ENCODE data around the gene PLPP1.
A peak's percentile ranks its signal among the peaks of the same experiment; 100 is the strongest.
"Not testable (repeated sequence)": the region's sequence is repeated elsewhere in the genome, so short reads cannot be mapped to it uniquely, and the experiment has no call there.

The PLPP1 gene

DNA sequence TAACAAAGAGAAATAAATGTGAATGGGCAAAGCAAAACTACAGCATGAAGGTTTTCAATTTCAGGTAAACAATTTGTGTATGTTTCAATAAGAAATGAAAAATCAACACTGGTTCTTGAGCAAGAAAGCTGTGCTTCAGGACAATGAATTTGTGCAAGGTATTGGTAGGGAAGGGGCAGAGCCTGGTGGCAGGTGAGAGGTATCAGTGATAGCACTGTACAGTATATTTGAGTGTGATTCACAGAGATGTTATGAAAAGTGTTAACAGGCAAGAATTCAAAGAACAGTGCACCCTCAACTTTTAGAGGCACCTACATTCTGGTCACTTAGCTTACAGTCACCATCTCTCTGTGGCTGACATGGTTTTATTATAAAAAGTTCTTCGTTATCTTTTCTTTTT, 25.7 kb downstream of the PLPP1 start:
- Histone ChIP-seq H3K4me3 (ENCODE audit: low read length in 2 of 2) (peak overlapping the region in 1 of 2 donors; percentile 26), H3K4me1 (ENCODE audit: control insufficient read depth in 2 of 2, insufficient read depth in 2 of 2, low read length in 2 of 2) (peaks cover 22 to 36% of the 10 kb centered on the region in 2 donors), H3K36me3 (ENCODE audit: control insufficient read depth in 2 of 2, insufficient read depth in 2 of 2, low read length in 2 of 2) (no peaks in the 10 kb centered on the region), H3K27me3 (ENCODE audit: control insufficient read depth in 2 of 2, insufficient read depth in 2 of 2, low read length in 2 of 2) (no peaks in the 10 kb centered on the region), H3K9me3 (ENCODE audit: control insufficient read depth in 2 of 2, low read length in 2 of 2) (no peaks in the 10 kb centered on the region), H3K27ac (ENCODE audit: low read depth in 2 of 2, low read length in 2 of 2) (peak overlapping the region; percentile 67 to 75), H3K9ac (ENCODE audit: low read depth in 1 of 2, low read length in 2 of 2) (no peak overlapping the region)

DNA sequence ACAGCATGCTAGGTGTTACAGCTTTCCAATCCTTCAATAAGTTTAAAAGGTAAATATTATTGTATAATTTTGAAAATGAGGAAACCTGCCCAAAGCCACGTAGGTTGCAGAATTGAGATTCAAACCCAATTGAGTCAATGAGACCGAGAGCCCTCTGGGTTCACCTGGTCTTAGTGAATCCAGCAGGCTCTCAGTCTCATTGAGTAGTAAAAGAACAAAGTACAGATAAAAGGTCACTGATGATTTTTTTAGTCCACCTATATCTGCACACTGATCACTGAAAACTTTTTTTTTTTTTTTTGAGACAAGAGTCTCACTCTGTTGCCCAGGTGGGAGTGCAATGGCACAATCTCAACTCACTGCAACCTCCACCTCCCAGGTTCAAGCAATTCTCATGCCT, 27.2 kb downstream of the PLPP1 start:
- H3K27me3 ChIP-seq (ENCODE audit: control insufficient read depth in 2 of 2, insufficient read depth in 2 of 2, low read length in 2 of 2): no peaks in the 10 kb centered on the region
- H3K4me3 ChIP-seq (ENCODE audit: low read length in 2 of 2): no peak overlapping the region
- H3K9ac ChIP-seq (ENCODE audit: low read depth in 1 of 2, low read length in 2 of 2): no peak overlapping the region
- H3K4me1 ChIP-seq (ENCODE audit: control insufficient read depth in 2 of 2, insufficient read depth in 2 of 2, low read length in 2 of 2): peaks cover 22 to 30% of the 10 kb centered on the region in 2 donors
- H3K36me3 ChIP-seq (ENCODE audit: control insufficient read depth in 2 of 2, insufficient read depth in 2 of 2, low read length in 2 of 2): no peaks in the 10 kb centered on the region
- no peaks in the 10 kb centered on the region for H3K9me3 ChIP-seq (ENCODE audit: control insufficient read depth in 2 of 2, low read length in 2 of 2)
- H3K27ac ChIP-seq (ENCODE audit: low read depth in 2 of 2, low read length in 2 of 2): no peak overlapping the region

DNA sequence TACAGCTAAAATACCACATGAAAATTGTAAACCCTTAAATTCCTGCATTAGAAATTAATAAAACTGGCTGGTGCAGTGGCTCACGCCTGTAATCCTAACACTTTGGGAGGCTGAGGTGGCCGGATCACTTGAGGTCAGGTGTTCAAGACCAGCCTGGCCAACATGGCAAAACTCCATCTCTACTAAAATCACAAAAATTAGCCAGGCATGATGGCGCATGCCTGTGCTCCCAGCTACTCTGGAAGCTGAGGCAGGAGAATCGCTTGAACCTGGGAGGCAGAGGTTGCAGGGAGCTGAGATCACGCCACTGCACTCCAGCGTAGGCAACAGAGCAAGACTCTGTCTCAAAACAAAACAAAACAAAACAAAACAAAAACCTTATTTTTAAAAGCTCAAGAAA, 29.1 kb downstream of the PLPP1 start:
- H3K4me1 ChIP-seq (ENCODE audit: control insufficient read depth in 2 of 2, insufficient read depth in 2 of 2, low read length in 2 of 2): peaks cover 17 to 24% of the 10 kb centered on the region in 2 donors
- not testable (repeated sequence) for H3K27me3 ChIP-seq (ENCODE audit: control insufficient read depth in 2 of 2, insufficient read depth in 2 of 2, low read length in 2 of 2); H3K4me3 ChIP-seq (ENCODE audit: low read length in 2 of 2); H3K9ac ChIP-seq (ENCODE audit: low read depth in 1 of 2, low read length in 2 of 2); H3K9me3 ChIP-seq (ENCODE audit: control insufficient read depth in 2 of 2, low read length in 2 of 2); H3K27ac ChIP-seq (ENCODE audit: low read depth in 2 of 2, low read length in 2 of 2); H3K36me3 ChIP-seq (ENCODE audit: control insufficient read depth in 2 of 2, insufficient read depth in 2 of 2, low read length in 2 of 2)

DNA sequence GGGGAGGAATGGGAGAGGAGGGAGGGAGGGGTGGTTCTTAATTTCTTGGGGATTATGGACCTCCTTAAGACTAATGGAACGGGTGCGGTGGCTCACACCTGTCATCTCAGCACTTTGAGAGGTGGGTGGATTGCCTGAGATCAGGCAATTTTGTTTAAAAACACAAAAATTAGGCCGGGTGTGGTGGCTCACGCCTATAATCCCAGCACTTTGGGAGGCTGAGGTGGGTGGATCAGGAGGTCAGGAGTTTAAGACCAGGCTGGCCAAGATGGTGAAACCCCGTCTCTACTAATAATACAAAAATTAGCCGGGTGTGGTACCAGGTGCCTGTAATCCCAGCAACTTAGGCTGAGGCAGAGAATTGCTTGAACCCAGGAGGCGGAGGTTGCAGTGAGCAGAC, 30.8 kb downstream of the PLPP1 start:
- not testable (repeated sequence) for H3K36me3 ChIP-seq (ENCODE audit: control insufficient read depth in 2 of 2, insufficient read depth in 2 of 2, low read length in 2 of 2); H3K9me3 ChIP-seq (ENCODE audit: control insufficient read depth in 2 of 2, low read length in 2 of 2); H3K9ac ChIP-seq (ENCODE audit: low read depth in 1 of 2, low read length in 2 of 2); H3K27me3 ChIP-seq (ENCODE audit: control insufficient read depth in 2 of 2, insufficient read depth in 2 of 2, low read length in 2 of 2); H3K4me3 ChIP-seq (ENCODE audit: low read length in 2 of 2); H3K27ac ChIP-seq (ENCODE audit: low read depth in 2 of 2, low read length in 2 of 2)
- H3K4me1 ChIP-seq (ENCODE audit: control insufficient read depth in 2 of 2, insufficient read depth in 2 of 2, low read length in 2 of 2): peaks cover 6 to 14% of the 10 kb centered on the region in 2 donors

DNA sequence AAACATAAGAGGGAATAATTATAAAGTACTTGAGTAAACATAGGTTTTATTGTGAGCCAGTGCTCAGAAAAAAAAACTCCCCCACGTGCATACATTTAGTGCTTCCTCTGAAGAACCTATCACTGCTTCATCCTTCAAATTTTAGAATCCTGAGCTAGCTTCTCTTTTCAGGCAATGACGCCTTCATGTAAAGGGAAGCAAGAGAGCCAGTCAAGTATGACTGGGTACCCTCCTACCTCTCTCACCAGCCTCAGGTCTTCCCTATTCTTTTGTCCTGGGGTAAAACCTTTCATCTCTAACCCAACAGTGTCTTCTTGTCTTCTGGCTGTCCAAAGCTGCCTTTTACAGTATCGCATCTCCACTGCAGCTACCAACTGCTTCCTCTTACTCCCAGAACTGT, 32.0 kb downstream of the PLPP1 start:
- Histone ChIP-seq H3K27me3 (ENCODE audit: control insufficient read depth in 2 of 2, insufficient read depth in 2 of 2, low read length in 2 of 2) (no peaks in the 10 kb centered on the region), H3K9me3 (ENCODE audit: control insufficient read depth in 2 of 2, low read length in 2 of 2) (no peaks in the 10 kb centered on the region), H3K27ac (ENCODE audit: low read depth in 2 of 2, low read length in 2 of 2) (no peak overlapping the region), H3K36me3 (ENCODE audit: control insufficient read depth in 2 of 2, insufficient read depth in 2 of 2, low read length in 2 of 2) (no peaks in the 10 kb centered on the region), H3K9ac (ENCODE audit: low read depth in 1 of 2, low read length in 2 of 2) (no peak overlapping the region), H3K4me3 (ENCODE audit: low read length in 2 of 2) (no peak overlapping the region), H3K4me1 (ENCODE audit: control insufficient read depth in 2 of 2, insufficient read depth in 2 of 2, low read length in 2 of 2) (peaks cover 3 to 15% of the 10 kb centered on the region in 2 donors)

DNA sequence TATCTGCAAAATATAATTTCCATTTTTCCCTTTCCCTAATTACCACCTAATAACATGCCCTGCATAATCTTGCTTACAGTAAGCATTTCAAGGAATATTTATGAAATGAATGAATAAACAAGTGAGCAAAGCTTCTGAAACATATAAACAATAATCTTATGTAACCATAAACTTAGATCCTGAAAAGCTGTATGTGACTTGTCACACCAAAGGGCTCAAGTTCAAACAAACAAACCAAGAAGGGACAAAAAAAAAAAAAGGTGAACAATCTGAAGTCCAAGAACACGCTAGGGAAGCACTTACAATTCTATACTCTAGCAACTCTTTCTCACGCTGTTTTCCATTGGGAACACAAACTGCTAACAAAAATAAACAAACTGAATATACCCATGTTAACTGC, 36.3 kb downstream of the PLPP1 start:
- H3K4me1 ChIP-seq (ENCODE audit: control insufficient read depth in 2 of 2, insufficient read depth in 2 of 2, low read length in 2 of 2): peaks cover 5 to 16% of the 10 kb centered on the region in 2 donors
- H3K9me3 ChIP-seq (ENCODE audit: control insufficient read depth in 2 of 2, low read length in 2 of 2): no peaks in the 10 kb centered on the region
- H3K27me3 ChIP-seq (ENCODE audit: control insufficient read depth in 2 of 2, insufficient read depth in 2 of 2, low read length in 2 of 2): no peaks in the 10 kb centered on the region
- no peak overlapping the region for H3K27ac ChIP-seq (ENCODE audit: low read depth in 2 of 2, low read length in 2 of 2)
- no peak overlapping the region for H3K9ac ChIP-seq (ENCODE audit: low read depth in 1 of 2, low read length in 2 of 2)
- no peaks in the 10 kb centered on the region for H3K36me3 ChIP-seq (ENCODE audit: control insufficient read depth in 2 of 2, insufficient read depth in 2 of 2, low read length in 2 of 2)
- H3K4me3 ChIP-seq (ENCODE audit: low read length in 2 of 2): no peak overlapping the region

DNA sequence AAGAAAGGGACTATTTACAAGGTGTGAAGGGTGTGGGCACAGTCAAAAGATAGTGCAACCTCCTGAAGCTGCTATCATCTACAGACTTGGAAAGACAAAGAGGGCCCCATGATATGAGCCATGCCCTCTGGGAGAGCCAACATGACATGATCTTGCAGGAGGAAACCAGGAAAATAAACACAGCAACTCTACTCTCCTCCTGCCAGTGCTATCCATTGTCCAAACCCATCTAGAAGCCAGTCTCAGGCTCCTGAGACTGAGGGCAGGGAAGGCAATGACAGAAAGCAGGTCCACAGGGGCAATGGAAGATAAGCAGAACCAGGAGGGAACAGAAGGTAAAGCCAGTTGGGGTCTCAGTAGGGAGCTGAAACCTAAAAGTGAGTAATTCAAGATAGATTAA, 37.1 kb downstream of the PLPP1 start:
- Histone ChIP-seq H3K36me3 (ENCODE audit: control insufficient read depth in 2 of 2, insufficient read depth in 2 of 2, low read length in 2 of 2) (no peaks in the 10 kb centered on the region), H3K9me3 (ENCODE audit: control insufficient read depth in 2 of 2, low read length in 2 of 2) (no peaks in the 10 kb centered on the region), H3K4me3 (ENCODE audit: low read length in 2 of 2) (no peak overlapping the region), H3K27me3 (ENCODE audit: control insufficient read depth in 2 of 2, insufficient read depth in 2 of 2, low read length in 2 of 2) (no peaks in the 10 kb centered on the region), H3K27ac (ENCODE audit: low read depth in 2 of 2, low read length in 2 of 2) (no peak overlapping the region), H3K4me1 (ENCODE audit: control insufficient read depth in 2 of 2, insufficient read depth in 2 of 2, low read length in 2 of 2) (peaks cover 5 to 14% of the 10 kb centered on the region in 2 donors), H3K9ac (ENCODE audit: low read depth in 1 of 2, low read length in 2 of 2) (no peak overlapping the region)

DNA sequence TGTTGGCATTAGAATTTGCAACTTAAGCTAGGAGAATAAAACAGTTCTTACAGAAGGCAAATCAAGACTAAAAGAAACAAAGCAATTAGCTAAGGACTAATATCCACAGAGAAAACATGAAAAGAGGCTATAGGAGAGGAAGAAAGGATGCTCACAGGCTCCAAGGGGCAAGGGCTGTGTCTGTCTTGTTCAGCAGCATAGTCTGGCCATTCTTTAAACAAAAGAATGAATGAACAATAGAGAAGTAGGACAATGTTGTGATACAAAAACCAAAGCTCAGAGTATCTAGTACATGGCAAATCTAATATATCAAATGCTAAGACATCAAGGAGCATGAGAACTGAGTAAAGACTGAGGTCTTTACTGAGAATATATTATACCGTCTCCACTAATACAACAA, 39.5 kb downstream of the PLPP1 start:
- Histone ChIP-seq H3K9me3 (ENCODE audit: control insufficient read depth in 2 of 2, low read length in 2 of 2) (no peaks in the 10 kb centered on the region), H3K4me3 (ENCODE audit: low read length in 2 of 2) (no peak overlapping the region), H3K4me1 (ENCODE audit: control insufficient read depth in 2 of 2, insufficient read depth in 2 of 2, low read length in 2 of 2) (peaks cover 5 to 19% of the 10 kb centered on the region in 2 donors), H3K27me3 (ENCODE audit: control insufficient read depth in 2 of 2, insufficient read depth in 2 of 2, low read length in 2 of 2) (no peaks in the 10 kb centered on the region), H3K36me3 (ENCODE audit: control insufficient read depth in 2 of 2, insufficient read depth in 2 of 2, low read length in 2 of 2) (peaks cover 0 to 2% of the 10 kb centered on the region in 2 donors), H3K27ac (ENCODE audit: low read depth in 2 of 2, low read length in 2 of 2) (no peak overlapping the region), H3K9ac (ENCODE audit: low read depth in 1 of 2, low read length in 2 of 2) (no peak overlapping the region)

DNA sequence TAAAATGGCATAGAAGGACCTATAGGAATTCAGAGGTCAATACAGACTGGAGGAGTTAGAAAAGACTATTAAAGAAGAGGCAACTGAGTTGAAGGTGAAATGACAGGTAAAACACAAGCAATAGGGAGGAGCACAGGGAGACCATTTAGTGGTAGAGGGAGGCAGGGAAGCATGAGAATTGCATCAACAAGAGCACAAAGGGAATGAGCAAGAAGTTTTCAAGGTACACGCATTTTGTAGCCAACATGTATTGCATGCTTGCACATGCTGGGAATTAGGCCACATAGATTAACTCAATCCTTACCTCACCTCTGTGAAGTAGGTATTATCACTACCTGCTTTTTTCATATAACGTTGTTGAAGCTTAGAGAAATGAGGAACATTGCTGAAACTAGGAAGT, 42.3 kb downstream of the PLPP1 start:
- H3K27ac ChIP-seq (ENCODE audit: low read depth in 2 of 2, low read length in 2 of 2): no peak overlapping the region
- H3K36me3 ChIP-seq (ENCODE audit: control insufficient read depth in 2 of 2, insufficient read depth in 2 of 2, low read length in 2 of 2): peaks cover 0 to 5% of the 10 kb centered on the region in 2 donors
- no peaks in the 10 kb centered on the region for H3K27me3 ChIP-seq (ENCODE audit: control insufficient read depth in 2 of 2, insufficient read depth in 2 of 2, low read length in 2 of 2)
- no peaks in the 10 kb centered on the region for H3K9me3 ChIP-seq (ENCODE audit: control insufficient read depth in 2 of 2, low read length in 2 of 2)
- H3K9ac ChIP-seq (ENCODE audit: low read depth in 1 of 2, low read length in 2 of 2): no peak overlapping the region
- H3K4me1 ChIP-seq (ENCODE audit: control insufficient read depth in 2 of 2, insufficient read depth in 2 of 2, low read length in 2 of 2): peaks cover 0 to 5% of the 10 kb centered on the region in 2 donors
- H3K4me3 ChIP-seq (ENCODE audit: low read length in 2 of 2): no peak overlapping the region

DNA sequence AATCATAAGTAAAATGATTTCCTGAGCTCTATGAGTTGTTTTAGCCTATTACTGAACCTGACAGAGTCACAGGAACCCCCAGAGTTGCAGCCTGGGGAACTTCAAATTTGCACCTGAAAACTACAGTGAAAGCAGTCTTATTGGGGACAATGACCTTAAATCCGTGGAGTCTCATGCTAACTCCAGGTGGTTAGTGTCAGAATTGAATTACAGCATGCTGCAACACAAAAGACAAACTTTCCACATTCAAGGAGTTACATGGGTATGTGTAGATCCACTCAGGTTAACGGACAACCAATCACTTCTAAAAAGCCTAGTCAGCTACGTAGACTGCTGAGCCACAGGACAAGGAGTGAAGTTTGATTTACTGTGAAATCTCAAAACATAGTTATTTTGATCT, 49.7 kb downstream of the PLPP1 start:
- H3K27me3 ChIP-seq (ENCODE audit: control insufficient read depth in 2 of 2, insufficient read depth in 2 of 2, low read length in 2 of 2): no peaks in the 10 kb centered on the region
- H3K9me3 ChIP-seq (ENCODE audit: control insufficient read depth in 2 of 2, low read length in 2 of 2): no peaks in the 10 kb centered on the region
- H3K9ac ChIP-seq (ENCODE audit: low read depth in 1 of 2, low read length in 2 of 2): no peak overlapping the region
- no peaks in the 10 kb centered on the region for H3K4me1 ChIP-seq (ENCODE audit: control insufficient read depth in 2 of 2, insufficient read depth in 2 of 2, low read length in 2 of 2)
- H3K4me3 ChIP-seq (ENCODE audit: low read length in 2 of 2): no peak overlapping the region
- H3K36me3 ChIP-seq (ENCODE audit: control insufficient read depth in 2 of 2, insufficient read depth in 2 of 2, low read length in 2 of 2): peaks cover 0 to 6% of the 10 kb centered on the region in 2 donors
- no peak overlapping the region for H3K27ac ChIP-seq (ENCODE audit: low read depth in 2 of 2, low read length in 2 of 2)

DNA sequence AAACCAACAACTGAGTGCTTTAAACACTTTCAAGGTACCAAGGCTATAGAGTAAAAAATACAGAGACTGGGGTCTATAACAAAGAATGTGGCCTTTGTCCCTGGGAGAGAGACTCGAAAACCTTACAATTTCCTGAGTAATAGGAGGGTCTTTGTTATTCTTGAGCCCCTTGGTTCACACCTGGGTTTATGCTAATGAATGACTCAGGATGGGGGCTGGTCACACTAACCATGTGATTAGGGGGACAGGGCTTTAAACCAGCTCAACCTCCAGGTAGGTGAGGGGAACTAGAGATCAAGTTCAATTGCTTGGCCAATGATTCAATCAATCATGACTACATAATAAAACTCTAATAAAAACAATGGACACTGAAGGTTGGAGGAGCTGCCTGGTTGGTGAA, 50.2 kb downstream of the PLPP1 start:
- no peaks in the 10 kb centered on the region for H3K4me1 ChIP-seq (ENCODE audit: control insufficient read depth in 2 of 2, insufficient read depth in 2 of 2, low read length in 2 of 2)
- no peaks in the 10 kb centered on the region for H3K9me3 ChIP-seq (ENCODE audit: control insufficient read depth in 2 of 2, low read length in 2 of 2)
- H3K4me3 ChIP-seq (ENCODE audit: low read length in 2 of 2): no peak overlapping the region
- H3K9ac ChIP-seq (ENCODE audit: low read depth in 1 of 2, low read length in 2 of 2): no peak overlapping the region
- peaks cover 0 to 4% of the 10 kb centered on the region in 2 donors for H3K36me3 ChIP-seq (ENCODE audit: control insufficient read depth in 2 of 2, insufficient read depth in 2 of 2, low read length in 2 of 2)
- H3K27me3 ChIP-seq (ENCODE audit: control insufficient read depth in 2 of 2, insufficient read depth in 2 of 2, low read length in 2 of 2): no peaks in the 10 kb centered on the region
- no peak overlapping the region for H3K27ac ChIP-seq (ENCODE audit: low read depth in 2 of 2, low read length in 2 of 2)
